A549 (cell line): ENCODE measurements around the gene HTRA3. TPM values are rescaled to one million over a fixed set of nuclear protein-coding genes. Genes with fewer than 3 reads are reported as not detected.
A peak's percentile ranks its signal among the peaks of the same experiment; 100 is the strongest.

Source experiments
- ATAC-seq, 2 experiments: fragments of 200-7000 bp in 1 of 2; fragments of >200 bp in 1 of 2; cut with Nextera tagmentation in 1 of 2; cut with Tn5 transposase in 1 of 2; 3 replicates each; pipeline versions ENCODE4 v1.8.0 to v1.9.1; 2018 to 2020; ENCODE audit warnings: mild to moderate bottlenecking in 1 of 2, moderate library complexity in 1 of 2
- CTCF ChIA-PET: fragments of 300-600 bp; sonication (Branson Sonifier 250); formaldehyde crosslinking; extraction: SDS; loops from one replicate; lab custom pipeline; 2021; ENCODE audit warnings: antibody characterized with exemption, inconsistent platforms; lab: Yijun Ruan, JAX
- POLR2A ChIA-PET: fragments of 350-600 bp; formaldehyde crosslinking; extraction: SDS; loops from one replicate; lab custom pipeline; 2021; ENCODE audit warnings: antibody characterized with exemption, inconsistent platforms; lab: Yijun Ruan, JAX
- DNase-seq, 2 experiments: peaks; one replicate each; pipeline versions ENCODE4 v3.0.0 to v3.0.0-alpha.2; 2011 to 2016; ENCODE audit warnings: low read depth in 1 of 2, low spot score in 1 of 2
- FAIRE-seq: peaks from 2 replicates; lab custom pipeline; 2011; peaks lifted over from hg19 to GRCh38; lab: Jason Lieb, UNC
- H3K27ac ChIP-seq, 2 experiments: fragments of >200 bp; sonication (Bioruptor Twin); formaldehyde crosslinking; 3 replicates each; pipeline ENCODE4 v1.5.1; 2016 to 2017
- H3K4me1 ChIP-seq: fragments of >200 bp; sonication (Bioruptor Twin); formaldehyde crosslinking; 3 replicates; pipeline ENCODE4 v1.6.1; 2016
- H3K4me2 ChIP-seq: fragments of >200 bp; sonication (Bioruptor Twin); formaldehyde crosslinking; 3 replicates; pipeline ENCODE4 v1.6.1; 2016
- H3K4me3 ChIP-seq: fragments of >200 bp; sonication (Bioruptor Twin); formaldehyde crosslinking; 3 replicates; pipeline ENCODE4 v1.5.1; 2016
- H3K9me3 ChIP-seq: fragments of >200 bp; sonication (Bioruptor Twin); formaldehyde crosslinking; 3 replicates; pipeline ENCODE4 v1.6.1; 2016
- CBX2 ChIP-seq: fragments of 200-600 bp; sonication (generic); IDR thresholded peaks from 2 replicates; pipeline ENCODE4 v1.6.1; 2016; ENCODE audit warnings: low read depth, mild to moderate bottlenecking, borderline replicate concordance
- CHD4 ChIP-seq: fragments of 200-600 bp; sonication (generic); IDR thresholded peaks from 2 replicates; pipeline ENCODE4 v1.6.1; 2016; ENCODE audit warnings: antibody characterized with exemption, mild to moderate bottlenecking, borderline replicate concordance
- CTCF ChIP-seq: fragments of >200 bp; sonication (Bioruptor Twin); formaldehyde crosslinking; IDR thresholded peaks from 3 replicates; pipeline ENCODE4 v1.5.1; 2016
- EHMT2 ChIP-seq: fragments of 200-600 bp; sonication (generic); IDR thresholded peaks from 2 replicates; pipeline ENCODE4 v1.6.1; 2016; ENCODE audit warnings: antibody characterized with exemption, low read depth, mild to moderate bottlenecking, moderate library complexity
- ELK1 ChIP-seq: fragments of 150-350 bp; IDR thresholded peaks from 2 replicates; pipeline ENCODE4 v1.6.1; 2014; ENCODE audit warnings: low read depth, mild to moderate bottlenecking, low read length
- FOSB ChIP-seq: fragments of 250-450 bp; sonication (Bioruptor Pico); IDR thresholded peaks from 2 replicates; pipeline ENCODE4 v1.5.0; 2020; ENCODE audit warnings: mild to moderate bottlenecking, moderate library complexity
- GATA3 ChIP-seq: IDR thresholded peaks from 2 replicates; pipeline ENCODE4 v1.6.1; 2012; ENCODE audit warnings: borderline replicate concordance
- HDAC2 ChIP-seq: fragments of 200-600 bp; sonication (generic); IDR thresholded peaks from 2 replicates; pipeline ENCODE4 v1.6.1; 2016
- HMGXB4 ChIP-seq: fragments of 250-450 bp; sonication (Bioruptor Pico); IDR thresholded peaks from 2 replicates; pipeline ENCODE4 v1.5.0; 2021; ENCODE audit warnings: mild to moderate bottlenecking, moderate library complexity, borderline replicate concordance
- JUN ChIP-seq, 2 experiments: fragments of >200 bp; sonication (Bioruptor Twin); formaldehyde crosslinking; IDR thresholded peaks; 2 replicates in 1 of 2; 3 replicates in 1 of 2; pipeline ENCODE4 v1.6.1; 2016 to 2017
- MAX ChIP-seq: IDR thresholded peaks from 2 replicates; pipeline ENCODE4 v1.6.1; 2012
- PHF8 ChIP-seq: fragments of 200-600 bp; sonication (generic); IDR thresholded peaks from 2 replicates; pipeline ENCODE4 v1.6.1; 2016; ENCODE audit warnings: low read depth, mild to moderate bottlenecking, antibody characterized with exemption, moderate library complexity, borderline replicate concordance
- POLR2A ChIP-seq: IDR thresholded peaks from 2 replicates; pipeline ENCODE4 v1.6.1; 2012; ENCODE audit warnings: mild to moderate bottlenecking, low read length
- POLR2AphosphoS2 ChIP-seq: conservative IDR thresholded peaks from 2 replicates; pipeline ENCODE4 v1.6.1; 2012; ENCODE audit warnings: low read length, improper control_type of control experiment, inconsistent platforms
- RAD21 ChIP-seq, 2 experiments: fragments of >200 bp in 1 of 2; sonication (Bioruptor Twin) in 1 of 2; formaldehyde crosslinking in 1 of 2; IDR thresholded peaks in 1 of 2; conservative IDR thresholded peaks in 1 of 2; 2 replicates in 1 of 2; 3 replicates in 1 of 2; pipeline ENCODE4 v1.6.1; 2012 to 2018; ENCODE audit warnings: inconsistent platforms in 1 of 2
- REST ChIP-seq: fragments of 200-600 bp; sonication (generic); IDR thresholded peaks from 2 replicates; pipeline ENCODE4 v1.6.1; 2016; ENCODE audit warnings: antibody characterized with exemption, mild to moderate bottlenecking, moderate library complexity
- SMC3 ChIP-seq: fragments of >200 bp; sonication (Bioruptor Twin); formaldehyde crosslinking; IDR thresholded peaks from 3 replicates; pipeline ENCODE4 v1.6.1; 2018; ENCODE audit warnings: inconsistent platforms
- SREBF2 ChIP-seq: fragments of 450-650 bp; IDR thresholded peaks from 2 replicates; pipeline ENCODE4 v1.6.1; 2014; ENCODE audit warnings: mild to moderate bottlenecking, moderate library complexity
- USF2 ChIP-seq: fragments of 450-650 bp; IDR thresholded peaks from 2 replicates; pipeline ENCODE4 v1.6.1; 2014; ENCODE audit warnings: antibody characterized with exemption
- ZFP36 ChIP-seq: fragments of 450-650 bp; IDR thresholded peaks from 2 replicates; pipeline ENCODE4 v1.6.1; 2014; ENCODE audit warnings: borderline replicate concordance; ENCODE audit not compliant: partially characterized antibody
- WGBS: methylation state at CpG from one replicate; pipeline ENCODE4 v1.1.6; 2017; ENCODE audit errors: missing lambda C conversion rate; 5-methylcytosine and 5-hydroxymethylcytosine counted together
- polyA plus RNA-seq, 4 experiments: library from polyadenylated mRNA; depleted of rRNA in 3 of 4; stranded (reverse); fragments of >200 nt; fragmentation: RNase III in 1 of 4; extraction: RNeasy Plus Mini Kit Qiagen cat#74134 plus additional on column Dnase treatment in 1 of 4; gene quantifications; 2 replicates in 3 of 4; 3 replicates in 1 of 4; pipeline ENCODE4 v1.2.3, GENCODE V29; 2011 to 2017

HTRA3 gene
- polyA plus RNA-seq, 2 of the 4 experiments (the other 2 are of a cell fraction): 4.6 to 7.4 TPM

GRCh38 chr4:8238036-8238511 is 31.5 kb upstream of the HTRA3 start:
- ChIA-PET POLR2A (no interaction called here), CTCF (interaction anchor here (0.8 to 17.2 kb wide), 4 partner anchors 17 to 164 kb away, joined by 3 to 270 read pairs (median 14); no protein-coding TSS in a partner anchor)
- ATAC-seq (peak in 1 of 2 experiments; percentile 20; a peak in 3 of 6 replicates), FAIRE-seq (no peak), DNase-seq (no peak)
- Histone ChIP-seq H3K4me1 (peaks cover 17% of the 10 kb centered on the region), H3K4me3 (no peak overlapping the region), H3K27ac (peak overlapping the region in 1 of 2 experiments; percentile 73; a peak in 3 of 6 replicates), H3K9me3 (no peaks in the 10 kb centered on the region), H3K4me2 (no peak overlapping the region)
- 76% methylated on average over 3 of the region's 14 CpGs for WGBS
- TF ChIP-seq ZFP36 (peak; percentile 32), CBX2 (no peak)

- ATAC-seq (peak in 1 of 2 experiments; percentile 64; a peak in 3 of 6 replicates), FAIRE-seq (no peak), DNase-seq (peak; percentile 17 to 40)
- CTCF ChIA-PET: interaction anchor here (5.2 to 17.2 kb wide), 2 partner anchors 62 to 163 kb away, joined by 23 to 270 read pairs; no protein-coding TSS in a partner anchor
- Histone ChIP-seq H3K27ac (peak overlapping the region; percentile 35 to 73; a peak in 4 of 6 replicates), H3K9me3 (no peaks in the 10 kb centered on the region), H3K4me1 (peaks cover 17% of the 10 kb centered on the region), H3K4me2 (peak overlapping the region; percentile 19; the same call in 1 of the 3 replicates), H3K4me3 (no peak overlapping the region)
- 52% methylated on average over 2 of the region's 17 CpGs for WGBS
- peak; percentile 39 for TF ChIP-seq CTCF
- 0 out of 5 replicates have a peak, but pooled peaks have one; percentile 21 to 34 for TF ChIP-seq RAD21 (conservative IDR thresholded peaks at IDR 0.05 in 1 of 2, IDR thresholded peaks at IDR 0.05 in 1 of 2)
- TF ChIP-seq SMC3: peak; percentile 56
- no peak for TF ChIP-seq JUN (IDR thresholded peaks at IDR 0.05)
- no peak for TF ChIP-seq MAX
- no peak for TF ChIP-seq POLR2A
- POLR2A ChIA-PET: no interaction called here
Measured at GRCh38 chr4:8238515-8239053, 31.0 kb upstream of the HTRA3 start.

- POLR2A ChIA-PET: no interaction called here
- CTCF ChIA-PET: interaction anchor here (5.2 to 17.2 kb wide), 2 partner anchors 63 to 162 kb away, joined by 23 to 270 read pairs; no protein-coding TSS in a partner anchor
- H3K4me1 ChIP-seq: peaks cover 17% of the 10 kb centered on the region
- H3K9me3 ChIP-seq: no peaks in the 10 kb centered on the region
- no peak overlapping the region for H3K4me2 ChIP-seq
- H3K4me3 ChIP-seq: no peak overlapping the region
- DNase-seq (no peak), ATAC-seq (no peak), FAIRE-seq (no peak)
- 92% methylated on average over 10 of the region's 13 CpGs for WGBS
- no peak overlapping the region for H3K27ac ChIP-seq
- TF ChIP-seq SREBF2 (no peak), HDAC2 (no peak), EHMT2 (no peak), USF2 (no peak), GATA3 (no peak), POLR2AphosphoS2 (no peak), POLR2A (no peak), FOSB (CRISPR knock-in tag) (no peak), ELK1 (no peak), CHD4 (no peak), HMGXB4 (CRISPR knock-in tag) (no peak), PHF8 (no peak), REST (no peak)
Measured at GRCh38 chr4:8239226-8239625, 30.3 kb upstream of the HTRA3 start.
